GM19193 (cell line): ENCODE data around the gene NDUFS6.
A peak's percentile ranks its signal among the peaks of the same experiment; 100 is the strongest.

ENCODE experiments used
- POLR2A ChIP-seq: IDR thresholded peaks from 4 replicates; pipeline ENCODE4 v1.6.1; 2011; ENCODE audit not compliant: insufficient read depth, insufficient read length; ENCODE audit errors: extremely low read depth

The NDUFS6 gene

GRCh38 chr5:1771149-1772065 is 29.8 kb upstream of the NDUFS6 start:
- no peak for TF ChIP-seq POLR2A

DNA sequence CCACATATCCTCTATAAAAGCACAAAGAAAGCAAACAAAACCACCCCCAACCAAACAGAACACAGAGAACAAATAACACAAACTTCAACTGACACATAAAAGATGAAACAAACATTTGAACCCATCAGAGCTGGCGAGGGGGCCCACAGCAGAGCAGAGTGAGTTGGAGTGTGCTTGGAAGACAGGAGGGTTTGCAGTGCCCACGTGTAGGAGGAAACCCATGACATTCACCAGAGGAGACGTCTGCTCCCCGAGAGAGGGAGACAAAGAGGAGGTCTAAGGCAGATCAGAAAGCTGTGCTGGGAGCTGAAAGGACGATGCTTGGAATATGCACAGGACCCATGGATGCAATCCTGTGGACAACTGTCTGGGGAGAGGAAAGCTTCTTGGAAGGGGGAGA is 28.6 kb upstream of the NDUFS6 start:
- no peak for TF ChIP-seq POLR2A

DNA sequence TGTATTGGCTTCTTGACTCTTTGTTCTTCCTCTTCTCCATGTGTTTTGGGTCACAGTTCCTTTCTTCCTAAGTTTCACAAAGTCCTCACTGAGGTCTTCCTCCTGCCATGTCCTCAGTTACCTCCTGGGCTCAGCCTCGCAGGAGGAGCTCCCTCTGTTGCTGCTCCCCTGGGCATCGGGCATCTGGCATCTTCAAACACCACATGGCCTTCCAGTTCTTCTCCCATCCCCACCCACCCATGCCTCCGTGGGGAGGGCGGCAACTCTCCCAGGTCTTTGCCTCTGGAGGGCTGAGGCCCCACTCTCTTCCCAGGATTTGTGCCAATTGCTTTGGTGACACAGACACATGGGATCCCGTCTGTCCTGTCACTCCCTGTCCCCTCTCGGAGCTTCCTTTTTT is 24.4 kb upstream of the NDUFS6 start:
- TF ChIP-seq POLR2A, result no peak

DNA sequence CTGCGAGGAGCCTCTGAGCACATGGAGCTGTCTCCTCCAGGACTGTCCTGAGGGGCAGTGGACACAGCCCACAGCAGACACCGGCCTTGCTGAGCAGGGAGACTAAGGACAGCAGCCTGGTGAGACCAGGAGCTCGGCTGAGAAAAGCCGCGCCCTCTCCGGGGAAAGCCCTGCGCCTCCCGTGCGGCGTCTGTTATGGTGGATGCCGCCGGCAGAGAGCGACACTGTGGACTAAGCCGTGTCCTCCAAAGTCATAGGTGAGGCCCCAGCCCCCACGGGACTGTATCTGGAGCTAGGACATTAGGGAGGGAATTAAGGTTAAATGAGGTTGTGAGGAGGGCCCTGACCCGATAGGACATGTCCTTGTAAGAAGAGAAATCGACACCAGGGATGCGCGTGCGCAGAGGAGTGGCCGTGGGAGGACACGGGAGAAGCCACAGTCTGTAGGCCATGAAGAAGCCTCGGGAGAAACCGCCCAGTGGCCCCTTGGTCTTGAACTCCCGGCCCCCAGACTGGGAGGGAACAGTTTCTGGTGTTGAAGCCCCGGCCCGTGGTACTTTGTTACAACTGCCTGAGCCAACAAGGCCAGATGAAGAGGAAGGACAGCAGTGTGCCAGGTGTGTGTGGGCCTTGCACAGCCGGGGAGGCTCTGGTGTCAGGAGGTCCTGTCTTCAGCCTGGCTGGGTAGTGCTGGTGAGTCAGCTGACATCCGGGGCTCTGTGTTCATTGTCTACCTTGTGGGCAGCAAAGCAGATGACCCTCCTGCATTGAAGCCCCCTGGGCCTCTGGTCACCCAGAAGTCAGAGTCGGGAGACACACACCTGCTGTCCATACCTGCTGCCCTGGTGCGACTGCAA is 23.7 kb upstream of the NDUFS6 start:
- no peak for TF ChIP-seq POLR2A

DNA sequence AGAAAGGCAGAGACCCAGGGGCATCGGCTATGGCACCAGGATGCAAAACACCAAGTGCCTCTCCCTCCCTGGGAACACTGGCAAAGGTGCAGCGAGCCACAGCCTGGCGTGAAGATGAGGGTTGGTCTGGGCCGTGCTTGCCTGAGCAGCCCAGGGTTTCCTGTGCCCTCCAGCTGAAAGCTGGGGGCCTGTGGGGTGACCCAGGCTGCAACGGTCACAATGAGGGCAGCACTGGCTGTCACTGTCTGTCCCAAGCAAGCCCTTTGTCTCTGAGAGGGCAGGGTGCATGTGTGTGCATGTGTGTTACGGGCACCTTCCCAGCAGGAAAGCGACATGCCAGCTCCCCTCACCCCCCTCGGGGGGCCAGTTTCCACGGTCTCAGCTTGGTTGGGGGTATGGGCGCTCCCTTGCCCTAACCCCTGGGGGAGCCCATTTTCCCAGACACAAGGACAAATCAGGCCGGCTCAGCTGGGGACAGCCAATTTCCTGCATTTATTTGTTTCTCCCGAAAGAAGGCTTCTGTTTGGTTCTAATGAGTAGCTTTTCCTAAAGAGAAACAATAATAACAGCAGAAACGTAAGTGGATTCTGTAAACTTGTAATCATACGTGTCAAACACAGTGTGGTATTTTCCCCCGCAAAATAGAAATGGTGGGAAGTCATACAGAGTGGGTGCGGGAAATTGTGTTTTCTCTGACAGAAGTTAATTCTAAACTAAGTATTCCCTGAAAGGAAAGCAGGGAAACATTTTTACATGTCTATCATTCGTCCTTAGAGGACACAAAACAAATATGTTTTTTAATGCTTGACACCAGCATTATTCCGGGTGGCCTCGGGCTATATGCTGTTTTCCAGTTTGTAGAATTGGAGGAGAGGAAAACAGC is 22.8 kb upstream of the NDUFS6 start:
- no peak for TF ChIP-seq POLR2A

DNA sequence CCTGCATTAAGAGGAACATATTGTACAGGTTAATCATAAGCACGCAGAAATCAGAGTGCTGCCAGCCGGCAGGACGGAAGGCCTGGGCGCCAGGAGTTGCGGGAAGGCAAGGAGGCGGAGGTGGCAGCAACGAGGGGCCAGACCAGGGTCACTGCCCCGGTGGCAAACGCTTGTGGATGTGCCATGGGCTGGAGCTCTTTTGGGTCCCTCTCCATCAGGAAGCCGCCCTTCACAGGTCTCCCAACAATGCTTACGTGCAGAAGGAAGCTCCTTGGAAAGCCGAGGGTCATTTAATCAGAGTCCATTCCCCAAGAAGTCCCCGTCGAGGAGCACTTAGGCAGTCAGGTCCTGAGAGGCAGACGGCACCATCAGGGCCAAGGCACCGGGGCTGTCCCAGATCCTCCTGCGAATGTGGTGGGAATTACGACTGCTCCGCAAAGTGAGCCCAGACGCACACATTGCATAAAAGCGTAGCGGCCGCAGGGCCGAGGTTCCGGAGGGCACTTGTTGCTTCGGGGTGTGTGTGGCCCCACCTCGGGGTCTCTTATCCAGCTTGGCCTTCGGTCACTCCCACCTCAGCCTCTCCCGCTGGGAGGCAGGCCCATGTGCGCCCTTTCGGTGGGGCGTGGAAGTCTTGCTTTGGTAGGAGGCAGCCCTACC is 22.1 kb upstream of the NDUFS6 start:
- TF ChIP-seq POLR2A, result no peak

DNA sequence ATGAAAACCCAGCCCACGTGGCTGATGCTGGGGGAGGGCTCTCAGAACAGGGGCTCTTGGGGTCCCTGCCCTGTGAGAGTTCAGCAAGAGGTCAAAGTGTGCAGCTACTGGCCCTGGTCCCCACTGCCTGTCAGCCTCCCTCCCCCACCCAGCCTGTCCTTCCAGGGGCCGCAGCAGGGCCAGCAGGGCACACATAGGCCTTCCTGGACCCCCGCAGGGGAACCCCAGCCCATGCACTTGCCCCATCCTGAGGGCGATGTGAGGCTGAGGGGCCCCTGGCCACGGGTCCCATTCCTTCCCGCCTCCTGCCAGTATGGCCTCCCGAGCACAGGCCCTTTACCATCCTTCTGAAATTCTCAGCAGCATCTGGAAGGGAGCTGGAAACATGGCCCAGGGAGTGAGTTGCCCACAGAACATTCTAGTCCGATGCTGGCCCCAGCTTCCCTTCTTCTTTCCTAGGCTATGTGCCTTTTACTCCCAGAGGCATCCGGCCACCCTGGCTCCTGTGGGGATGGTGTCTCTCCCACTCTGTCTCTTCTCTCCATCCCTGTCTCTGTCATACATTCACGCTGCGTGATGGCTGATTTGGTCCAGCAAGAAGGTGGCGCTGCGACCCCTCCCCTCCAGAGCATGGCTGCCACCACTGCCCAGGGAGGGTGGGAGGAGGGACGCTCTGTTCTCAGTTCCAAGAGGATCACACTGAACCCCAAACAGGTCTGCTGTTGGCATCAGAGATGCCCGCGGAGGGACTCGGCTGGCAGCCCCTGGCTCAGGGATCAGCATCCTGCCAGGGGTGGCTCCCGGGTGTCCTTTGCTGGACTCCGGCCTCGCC is 21.2 kb upstream of the NDUFS6 start:
- no peak for TF ChIP-seq POLR2A

- no peak for TF ChIP-seq POLR2A
Measured at GRCh38 chr5:1780614-1780930, 20.6 kb upstream of the NDUFS6 start.

DNA sequence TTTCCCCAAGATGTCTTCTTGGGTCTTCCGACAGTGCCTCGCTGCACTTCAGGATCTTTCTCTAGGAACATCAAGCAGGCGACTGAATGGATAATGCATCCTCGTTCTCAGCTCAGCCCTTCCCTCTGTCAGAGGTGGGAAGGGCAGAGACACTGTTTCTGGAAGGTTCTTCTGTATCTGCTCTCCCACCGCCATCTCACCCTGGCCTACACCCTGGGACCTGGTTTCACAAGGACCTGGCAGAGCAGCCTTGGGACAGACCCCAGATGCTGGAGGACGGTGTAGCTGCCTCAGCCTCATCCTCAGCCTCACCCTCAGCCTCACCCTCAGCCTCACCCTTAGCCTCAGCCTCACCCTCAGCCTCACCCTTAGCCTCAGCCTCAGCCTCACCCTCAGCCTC is 20.1 kb upstream of the NDUFS6 start:
- TF ChIP-seq POLR2A, result no peak

DNA sequence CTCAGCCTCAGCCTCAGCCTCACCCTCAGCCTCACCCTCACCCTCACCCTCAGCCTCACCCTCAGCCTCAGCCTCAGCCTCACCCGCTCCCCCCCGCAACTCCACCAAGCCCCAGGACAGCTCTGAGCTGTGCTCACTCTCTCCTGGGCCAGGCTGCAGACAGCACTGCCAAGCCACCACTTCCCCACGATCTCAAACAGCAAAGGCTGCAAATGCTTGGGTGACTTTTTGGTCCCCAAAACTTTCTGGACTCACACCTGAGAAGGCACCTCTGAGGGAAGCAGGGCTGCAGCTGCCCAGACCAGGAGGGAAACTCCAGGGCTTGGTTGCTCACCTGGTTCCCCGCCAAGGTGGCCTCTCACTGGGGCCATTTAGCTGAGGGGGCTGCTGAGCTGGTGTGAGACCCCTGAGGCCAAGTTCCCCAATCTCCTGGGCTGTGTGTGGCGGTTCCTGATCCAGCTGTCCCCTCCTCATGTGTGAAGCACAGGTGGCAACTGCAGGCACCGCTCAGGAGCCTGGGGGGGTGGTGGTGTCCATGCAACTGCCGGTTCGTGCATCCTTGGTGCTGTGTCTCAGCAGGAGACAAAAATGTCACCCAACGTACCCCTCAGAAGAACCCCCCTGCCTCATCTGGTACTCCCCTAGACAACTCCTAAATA is 19.4 kb upstream of the NDUFS6 start:
- TF ChIP-seq POLR2A, result no peak

GRCh38 chr5:1782385-1783215 is 18.6 kb upstream of the NDUFS6 start:
- peak; percentile 23 for TF ChIP-seq POLR2A

GRCh38 chr5:1783216-1783554 is 18.0 kb upstream of the NDUFS6 start:
- TF ChIP-seq POLR2A, result no peak

GRCh38 chr5:1784197-1785050 is 16.8 kb upstream of the NDUFS6 start:
- no peak for TF ChIP-seq POLR2A
